ENCODE measurements around the gene HINT1.

- TF ChIP-seq, protein P1, sequence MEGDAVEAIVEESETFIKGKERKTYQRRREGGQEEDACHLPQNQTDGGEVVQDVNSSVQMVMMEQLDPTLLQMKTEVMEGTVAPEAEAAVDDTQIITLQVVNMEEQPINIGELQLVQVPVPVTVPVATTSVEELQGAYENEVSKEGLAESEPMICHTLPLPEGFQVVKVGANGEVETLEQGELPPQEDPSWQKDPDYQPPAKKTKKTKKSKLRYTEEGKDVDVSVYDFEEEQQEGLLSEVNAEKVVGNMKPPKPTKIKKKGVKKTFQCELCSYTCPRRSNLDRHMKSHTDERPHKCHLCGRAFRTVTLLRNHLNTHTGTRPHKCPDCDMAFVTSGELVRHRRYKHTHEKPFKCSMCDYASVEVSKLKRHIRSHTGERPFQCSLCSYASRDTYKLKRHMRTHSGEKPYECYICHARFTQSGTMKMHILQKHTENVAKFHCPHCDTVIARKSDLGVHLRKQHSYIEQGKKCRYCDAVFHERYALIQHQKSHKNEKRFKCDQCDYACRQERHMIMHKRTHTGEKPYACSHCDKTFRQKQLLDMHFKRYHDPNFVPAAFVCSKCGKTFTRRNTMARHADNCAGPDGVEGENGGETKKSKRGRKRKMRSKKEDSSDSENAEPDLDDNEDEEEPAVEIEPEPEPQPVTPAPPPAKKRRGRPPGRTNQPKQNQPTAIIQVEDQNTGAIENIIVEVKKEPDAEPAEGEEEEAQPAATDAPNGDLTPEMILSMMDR (IDR thresholded peaks at IDR 0.05) = no peak
- no peak for TF ChIP-seq POLR2A (IDR thresholded peaks at IDR 0.05)
- no peak for TF ChIP-seq POLR2AphosphoS5 (IDR thresholded peaks at IDR 0.05)
These were observed 31.3 kb upstream of the HINT1 start for GRCh38 chr5:131196331-131196730.

Data from prostate gland (tissue), 2 donors.